Measurements from ENCODE around the gene LTO1. TPM values are rescaled to one million over a fixed set of nuclear protein-coding genes. Genes with fewer than 3 reads are reported as not detected.

Gene LTO1
- total and polyA plus RNA-seq, 8 donors = 18.0 to 45.3 (median 28.7) TPM

DNA sequence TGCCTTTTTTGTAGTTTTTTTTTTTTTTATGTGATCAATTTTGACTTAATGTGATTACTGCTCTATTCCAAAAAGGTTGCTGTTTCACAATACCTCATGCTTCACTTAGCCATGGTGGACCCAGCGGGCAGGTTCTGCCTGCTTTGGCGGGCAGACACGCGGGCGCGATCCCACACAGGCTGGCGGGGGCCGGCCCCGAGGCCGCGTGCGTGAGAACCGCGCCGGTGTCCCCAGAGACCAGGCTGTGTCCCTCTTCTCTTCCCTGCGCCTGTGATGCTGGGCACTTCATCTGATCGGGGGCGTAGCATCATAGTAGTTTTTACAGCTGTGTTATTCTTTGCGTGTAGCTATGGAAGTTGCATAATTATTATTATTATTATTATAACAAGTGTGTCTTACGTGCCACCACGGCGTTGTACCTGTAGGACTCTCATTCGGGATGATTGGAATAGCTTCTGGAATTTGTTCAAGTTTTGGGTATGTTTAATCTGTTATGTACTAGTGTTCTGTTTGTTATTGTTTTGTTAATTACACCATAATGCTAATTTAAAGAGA is 21.7 kb downstream of the LTO1 start:
- intact Hi-C loops (cut with DNase I) = no loop called here
- TF ChIP-seq, protein P1, sequence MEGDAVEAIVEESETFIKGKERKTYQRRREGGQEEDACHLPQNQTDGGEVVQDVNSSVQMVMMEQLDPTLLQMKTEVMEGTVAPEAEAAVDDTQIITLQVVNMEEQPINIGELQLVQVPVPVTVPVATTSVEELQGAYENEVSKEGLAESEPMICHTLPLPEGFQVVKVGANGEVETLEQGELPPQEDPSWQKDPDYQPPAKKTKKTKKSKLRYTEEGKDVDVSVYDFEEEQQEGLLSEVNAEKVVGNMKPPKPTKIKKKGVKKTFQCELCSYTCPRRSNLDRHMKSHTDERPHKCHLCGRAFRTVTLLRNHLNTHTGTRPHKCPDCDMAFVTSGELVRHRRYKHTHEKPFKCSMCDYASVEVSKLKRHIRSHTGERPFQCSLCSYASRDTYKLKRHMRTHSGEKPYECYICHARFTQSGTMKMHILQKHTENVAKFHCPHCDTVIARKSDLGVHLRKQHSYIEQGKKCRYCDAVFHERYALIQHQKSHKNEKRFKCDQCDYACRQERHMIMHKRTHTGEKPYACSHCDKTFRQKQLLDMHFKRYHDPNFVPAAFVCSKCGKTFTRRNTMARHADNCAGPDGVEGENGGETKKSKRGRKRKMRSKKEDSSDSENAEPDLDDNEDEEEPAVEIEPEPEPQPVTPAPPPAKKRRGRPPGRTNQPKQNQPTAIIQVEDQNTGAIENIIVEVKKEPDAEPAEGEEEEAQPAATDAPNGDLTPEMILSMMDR (IDR thresholded peaks at IDR 0.05) = no peak
- Histone ChIP-seq H3K27me3 (no peaks in the 10 kb centered on the region), H3K4me1 (no peaks in the 10 kb centered on the region), H3K9me3 (no peaks in the 10 kb centered on the region), H3K4me3 (no peak overlapping the region), H3K27ac (no peak overlapping the region), H3K36me3 (peaks cover 0 to 55% of the 10 kb centered on the region in 2 donors)
- ATAC-seq = no peak
- no peak for DNase-seq

DNA sequence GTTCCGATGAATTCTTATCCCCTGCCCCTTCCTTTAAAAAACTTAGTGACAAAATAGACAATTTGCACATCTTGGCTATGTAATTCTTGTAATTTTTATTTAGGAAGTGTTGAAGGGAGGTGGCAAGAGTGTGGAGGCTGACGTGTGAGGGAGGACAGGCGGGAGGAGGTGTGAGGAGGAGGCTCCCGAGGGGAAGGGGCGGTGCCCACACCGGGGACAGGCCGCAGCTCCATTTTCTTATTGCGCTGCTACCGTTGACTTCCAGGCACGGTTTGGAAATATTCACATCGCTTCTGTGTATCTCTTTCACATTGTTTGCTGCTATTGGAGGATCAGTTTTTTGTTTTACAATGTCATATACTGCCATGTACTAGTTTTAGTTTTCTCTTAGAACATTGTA is 22.2 kb downstream of the LTO1 start:
- peaks cover 0 to 60% of the 10 kb centered on the region in 2 donors for H3K36me3 ChIP-seq
- DNase-seq (no peak), ATAC-seq (no peak)
- intact Hi-C loops (cut with DNase I) = no loop called here
- TF ChIP-seq, protein P1 (IDR thresholded peaks at IDR 0.05) = no peak
- H3K4me3 ChIP-seq = no peak overlapping the region
- H3K4me1 ChIP-seq = no peaks in the 10 kb centered on the region
- no peak overlapping the region for H3K27ac ChIP-seq
- no peaks in the 10 kb centered on the region for H3K27me3 ChIP-seq
- H3K9me3 ChIP-seq = no peaks in the 10 kb centered on the region

DNA sequence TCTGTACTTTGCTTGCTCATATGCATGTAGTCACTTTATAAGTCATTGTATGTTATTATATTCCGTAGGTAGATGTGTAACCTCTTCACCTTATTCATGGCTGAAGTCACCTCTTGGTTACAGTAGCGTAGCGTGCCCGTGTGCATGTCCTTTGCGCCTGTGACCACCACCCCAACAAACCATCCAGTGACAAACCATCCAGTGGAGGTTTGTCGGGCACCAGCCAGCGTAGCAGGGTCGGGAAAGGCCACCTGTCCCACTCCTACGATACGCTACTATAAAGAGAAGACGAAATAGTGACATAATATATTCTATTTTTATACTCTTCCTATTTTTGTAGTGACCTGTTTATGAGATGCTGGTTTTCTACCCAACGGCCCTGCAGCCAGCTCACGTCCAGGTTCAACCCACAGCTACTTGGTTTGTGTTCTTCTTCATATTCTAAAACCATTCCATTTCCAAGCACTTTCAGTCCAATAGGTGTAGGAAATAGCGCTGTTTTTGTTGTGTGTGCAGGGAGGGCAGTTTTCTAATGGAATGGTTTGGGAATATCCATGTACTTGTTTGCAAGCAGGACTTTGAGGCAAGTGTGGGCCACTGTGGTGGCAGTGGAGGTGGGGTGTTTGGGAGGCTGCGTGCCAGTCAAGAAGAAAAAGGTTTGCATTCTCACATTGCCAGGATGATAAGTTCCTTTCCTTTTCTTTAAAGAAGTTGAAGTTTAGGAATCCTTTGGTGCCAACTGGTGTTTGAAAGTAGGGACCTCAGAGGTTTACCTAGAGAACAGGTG is 23.1 kb downstream of the LTO1 start:
- H3K9me3 ChIP-seq = no peaks in the 10 kb centered on the region
- H3K4me1 ChIP-seq = no peaks in the 10 kb centered on the region
- H3K36me3 ChIP-seq = peaks cover 0 to 66% of the 10 kb centered on the region in 2 donors
- intact Hi-C loops (cut with DNase I) = no loop called here
- TF ChIP-seq, protein P1 (IDR thresholded peaks at IDR 0.05) = no peak
- H3K27me3 ChIP-seq = no peaks in the 10 kb centered on the region
- H3K27ac ChIP-seq = no peak overlapping the region
- ATAC-seq = no peak
- DNase-seq = peak in 1 of 4 donors; percentile 34
- no peak overlapping the region for H3K4me3 ChIP-seq

DNA sequence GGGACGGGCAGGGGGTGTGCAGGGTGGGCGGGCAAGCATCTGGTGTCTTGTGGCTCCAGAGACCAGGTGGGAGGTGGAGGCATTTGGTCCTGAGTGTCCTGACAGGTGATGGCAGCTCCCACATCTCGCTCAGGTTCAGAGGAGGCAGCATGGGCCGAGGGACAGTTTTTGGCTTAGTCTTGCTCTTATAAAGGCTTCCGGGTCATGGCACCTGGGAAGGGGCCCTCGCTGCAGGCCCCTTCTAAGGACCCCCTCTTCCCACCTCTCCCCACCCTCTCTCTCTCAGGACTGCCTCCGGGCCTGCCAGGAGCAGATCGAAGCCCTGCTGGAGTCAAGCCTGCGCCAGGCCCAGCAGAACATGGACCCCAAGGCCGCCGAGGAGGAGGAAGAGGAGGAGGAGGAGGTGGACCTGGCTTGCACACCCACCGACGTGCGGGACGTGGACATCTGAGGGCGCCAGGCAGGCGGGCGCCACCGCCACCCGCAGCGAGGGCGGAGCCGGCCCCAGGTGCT is 24.3 kb downstream of the LTO1 start:
- no peak for ATAC-seq
- peaks cover 0 to 6% of the 10 kb centered on the region in 2 donors for H3K4me1 ChIP-seq
- no peaks in the 10 kb centered on the region for H3K27me3 ChIP-seq
- peaks cover 0 to 71% of the 10 kb centered on the region in 2 donors for H3K36me3 ChIP-seq
- intact Hi-C loops (cut with DNase I) = no loop called here
- H3K4me3 ChIP-seq = no peak overlapping the region
- no peak overlapping the region for H3K27ac ChIP-seq
- DNase-seq = peak in 1 of 4 donors; percentile 68
- H3K9me3 ChIP-seq = no peaks in the 10 kb centered on the region
- TF ChIP-seq, protein P1 (IDR thresholded peaks at IDR 0.05) = no peak

DNA sequence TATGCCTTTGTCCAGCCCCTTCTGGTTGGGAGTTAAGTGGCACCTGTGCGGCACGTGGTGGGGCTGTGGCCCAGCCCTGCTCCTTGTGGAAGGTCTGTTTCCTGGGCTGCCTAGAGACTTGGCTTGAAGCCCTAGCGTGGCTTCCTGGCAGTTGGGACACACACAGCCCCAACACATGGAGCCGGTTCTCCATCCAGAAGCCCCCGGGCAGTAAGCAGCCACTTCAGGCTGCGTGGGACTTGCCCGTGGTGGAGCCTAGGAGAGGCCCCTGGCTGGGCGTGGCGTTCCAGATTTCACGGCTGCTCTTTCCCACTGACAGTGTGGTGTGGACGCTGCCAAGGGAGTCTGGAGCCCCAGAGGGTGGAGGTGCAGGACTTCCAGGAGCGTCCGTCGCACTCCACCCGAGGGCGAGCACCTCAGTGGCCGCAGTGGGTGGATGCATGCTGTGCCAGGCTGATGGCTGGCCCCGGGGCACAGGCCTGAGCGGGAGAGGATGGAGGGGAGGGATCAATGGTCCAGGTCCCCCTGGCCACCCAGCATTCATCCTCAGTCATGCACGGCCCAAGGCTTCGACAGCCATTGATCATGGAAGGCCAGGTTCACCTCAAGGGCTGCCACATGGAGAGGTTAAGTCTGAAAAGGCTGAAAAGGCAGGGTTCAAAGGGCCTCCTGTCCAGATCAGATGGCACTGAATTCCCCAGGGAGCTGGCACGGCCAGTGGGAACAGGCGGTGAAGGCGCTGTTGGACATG is 24.9 kb downstream of the LTO1 start:
- intact Hi-C loops (cut with DNase I) = no loop called here
- TF ChIP-seq, protein P1 (IDR thresholded peaks at IDR 0.05) = no peak
- Histone ChIP-seq H3K27me3 (no peaks in the 10 kb centered on the region), H3K4me1 (peaks cover 0 to 7% of the 10 kb centered on the region in 2 donors), H3K9me3 (no peaks in the 10 kb centered on the region), H3K27ac (no peak overlapping the region), H3K4me3 (no peak overlapping the region), H3K36me3 (peaks cover 0 to 74% of the 10 kb centered on the region in 2 donors)
- ATAC-seq (peak; percentile 32), DNase-seq (peak in 1 of 4 donors; percentile 67)

Measured in left lung (tissue), 10 donors.